ENCODE results near the gene PLXDC1.

DNA sequence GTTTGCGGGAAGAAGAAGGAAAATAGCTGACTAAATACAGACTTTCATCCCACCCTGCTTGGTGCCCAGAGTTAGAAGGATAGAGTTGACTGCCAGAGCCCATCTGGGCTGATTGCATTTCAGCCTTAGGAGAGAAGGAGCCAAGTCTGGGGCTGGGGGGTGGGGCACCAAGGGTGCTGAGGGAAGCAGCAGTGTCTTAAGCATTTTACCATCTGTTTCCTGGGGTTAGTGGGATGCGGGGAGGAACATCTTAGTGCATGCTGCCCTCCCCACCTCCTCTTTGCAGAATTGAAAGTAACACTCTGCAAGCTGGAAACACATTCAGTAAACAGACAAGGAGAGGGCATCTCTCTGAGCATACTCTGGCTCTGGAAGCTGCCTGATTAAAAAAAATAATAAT, 16.0 kb upstream of the PLXDC1 start:
- no peak for TF ChIP-seq CEBPB (IDR thresholded peaks at IDR 0.05)
- no peak for TF ChIP-seq RAD21 (IDR thresholded peaks at IDR 0.05; ENCODE audit: low read depth)
- TF ChIP-seq, protein P1, sequence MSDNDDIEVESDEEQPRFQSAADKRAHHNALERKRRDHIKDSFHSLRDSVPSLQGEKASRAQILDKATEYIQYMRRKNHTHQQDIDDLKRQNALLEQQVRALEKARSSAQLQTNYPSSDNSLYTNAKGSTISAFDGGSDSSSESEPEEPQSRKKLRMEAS (IDR thresholded peaks at IDR 0.05): no peak
